Testis (tissue), 2 donors: ENCODE data around the gene BRAT1.

Experiments
- CTCF ChIP-seq, 3 experiments: fragments of 450-650 bp in 2 of 3; fragments of 200-600 bp in 1 of 3; sonication (generic) in 1 of 3; IDR thresholded peaks; one replicate each; pipeline ENCODE4 v1.5.1; 2016 to 2019; ENCODE audit warnings: antibody characterized with exemption in 3 of 3, mild to moderate bottlenecking in 2 of 3, moderate library complexity in 1 of 3
- POLR2A ChIP-seq: fragments of 450-650 bp; IDR thresholded peaks from one replicate; pipeline ENCODE4 v1.6.1; 2017; ENCODE audit warnings: antibody characterized with exemption, mild to moderate bottlenecking, moderate library complexity

- no peak for TF ChIP-seq POLR2A
- TF ChIP-seq CTCF (IDR thresholded peaks at IDR 0.05): no peak
Measured at GRCh38 chr7:2523461-2523936, 31.8 kb downstream of the BRAT1 start.
